DOHH2 (cell line): ENCODE data around the gene CCDC91.

Experiments
- H3F3A ChIP-seq: fragments of 200-600 bp; sonication (generic), shearing (Covaris generic); 2 replicates; pipeline ENCODE4 v1.6.0; 2016; ENCODE audit warnings: antibody characterized with exemption, mild to moderate bottlenecking; ENCODE audit not compliant: control insufficient read depth, insufficient read depth
- H3K27ac ChIP-seq: fragments of 200-600 bp; sonication (generic); 2 replicates; pipeline ENCODE4 v1.5.1; 2014; ENCODE audit warnings: low read depth, mild to moderate bottlenecking, low read length, moderate library complexity
- H3K27me3 ChIP-seq: fragments of 200-600 bp; sonication (generic); 2 replicates; pipeline ENCODE4 v1.6.1; 2014; ENCODE audit warnings: mild to moderate bottlenecking, low read length, mixed read lengths; ENCODE audit not compliant: control insufficient read depth
- H3K36me3 ChIP-seq: fragments of 200-600 bp; sonication (generic); 2 replicates; pipeline ENCODE4 v1.6.1; 2014; ENCODE audit warnings: mild to moderate bottlenecking, low read length, moderate library complexity, mixed read lengths; ENCODE audit not compliant: control insufficient read depth
- H3K4me1 ChIP-seq: fragments of 200-600 bp; sonication (generic); 2 replicates; pipeline ENCODE4 v1.6.1; 2014; ENCODE audit warnings: mild to moderate bottlenecking, low read length, mixed read lengths; ENCODE audit not compliant: control insufficient read depth
- H3K4me2 ChIP-seq: fragments of 200-600 bp; sonication (generic); 2 replicates; pipeline ENCODE4 v1.6.0; 2014; ENCODE audit warnings: mild to moderate bottlenecking, low read length, moderate library complexity
- H3K4me3 ChIP-seq: fragments of 200-600 bp; sonication (generic); 2 replicates; pipeline ENCODE4 v1.5.1; 2014; ENCODE audit warnings: mild to moderate bottlenecking, low read length, mixed read lengths
- H3K79me2 ChIP-seq: fragments of 200-600 bp; sonication (generic); 2 replicates; pipeline ENCODE4 v1.6.1; 2014; ENCODE audit warnings: mild to moderate bottlenecking, low read length, mixed read lengths; ENCODE audit not compliant: control insufficient read depth
- H3K9me2 ChIP-seq: fragments of 200-600 bp; sonication (generic); replicated peaks from 2 replicates; pipeline ENCODE4 v1.6.1; 2014; ENCODE audit warnings: mild to moderate bottlenecking, low read length, mixed read lengths; ENCODE audit not compliant: control insufficient read depth
- H3K9me3 ChIP-seq: fragments of 200-600 bp; sonication (generic); 2 replicates; pipeline ENCODE4 v1.6.1; 2014; ENCODE audit warnings: antibody characterized with exemption, low read length, mixed read lengths; ENCODE audit not compliant: control insufficient read depth, insufficient read depth
- H4K20me1 ChIP-seq: fragments of 200-600 bp; sonication (generic); 2 replicates; pipeline ENCODE4 v1.6.0; 2014; ENCODE audit warnings: low read depth, mild to moderate bottlenecking, antibody characterized with exemption, low read length, moderate library complexity; ENCODE audit not compliant: control insufficient read depth, insufficient read depth
- EZH2phosphoT487 ChIP-seq: fragments of 200-600 bp; sonication (generic); IDR thresholded peaks from 2 replicates; pipeline ENCODE4 v1.6.1; 2017; ENCODE audit warnings: borderline replicate concordance, mild to moderate bottlenecking, antibody characterized with exemption, low read length, moderate library complexity, mixed read lengths
- TF ChIP-seq, protein P1 (sequence below): fragments of 200-600 bp; sonication (generic); IDR thresholded peaks from one replicate; pipeline ENCODE4 v1.5.1; 2014; ENCODE audit warnings: antibody characterized with exemption, mild to moderate bottlenecking, low read depth, low read length; ENCODE audit not compliant: poor library complexity, severe bottlenecking

CCDC91 gene

DNA sequence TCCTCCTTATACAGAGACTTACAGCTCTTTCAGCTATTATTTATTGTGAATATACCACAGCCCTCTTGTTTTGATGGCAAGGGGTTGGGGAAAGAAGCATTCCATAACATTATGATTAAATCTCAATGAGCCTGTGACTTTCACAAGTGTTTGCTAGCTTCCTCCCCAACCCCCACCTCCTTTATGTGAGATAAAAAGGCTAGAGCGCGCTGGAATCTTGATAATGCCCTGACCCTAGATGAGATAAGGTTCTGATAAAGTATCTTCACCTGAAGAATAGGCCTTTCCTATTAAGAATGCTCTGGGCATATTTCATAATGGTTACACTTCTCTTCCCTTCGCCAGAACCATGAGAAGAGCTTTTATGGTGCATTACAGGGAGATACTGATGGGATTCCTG, 236.8 kb downstream of the CCDC91 start:
- H4K20me1 ChIP-seq = no peaks in the 10 kb centered on the region
- H3K9me2 ChIP-seq = no peaks in the 10 kb centered on the region
- H3K4me2 ChIP-seq = no peak overlapping the region
- H3K36me3 ChIP-seq = no peaks in the 10 kb centered on the region
- no peaks in the 10 kb centered on the region; the same call in 1 of the 2 replicates for H3F3A ChIP-seq
- H3K4me3 ChIP-seq = no peak overlapping the region
- H3K27me3 ChIP-seq = no peaks in the 10 kb centered on the region
- H3K79me2 ChIP-seq = no peaks in the 10 kb centered on the region
- H3K4me1 ChIP-seq = peaks cover 8% of the 10 kb centered on the region
- H3K9me3 ChIP-seq = no peaks in the 10 kb centered on the region
- H3K27ac ChIP-seq = no peak overlapping the region
- TF ChIP-seq, protein P1, sequence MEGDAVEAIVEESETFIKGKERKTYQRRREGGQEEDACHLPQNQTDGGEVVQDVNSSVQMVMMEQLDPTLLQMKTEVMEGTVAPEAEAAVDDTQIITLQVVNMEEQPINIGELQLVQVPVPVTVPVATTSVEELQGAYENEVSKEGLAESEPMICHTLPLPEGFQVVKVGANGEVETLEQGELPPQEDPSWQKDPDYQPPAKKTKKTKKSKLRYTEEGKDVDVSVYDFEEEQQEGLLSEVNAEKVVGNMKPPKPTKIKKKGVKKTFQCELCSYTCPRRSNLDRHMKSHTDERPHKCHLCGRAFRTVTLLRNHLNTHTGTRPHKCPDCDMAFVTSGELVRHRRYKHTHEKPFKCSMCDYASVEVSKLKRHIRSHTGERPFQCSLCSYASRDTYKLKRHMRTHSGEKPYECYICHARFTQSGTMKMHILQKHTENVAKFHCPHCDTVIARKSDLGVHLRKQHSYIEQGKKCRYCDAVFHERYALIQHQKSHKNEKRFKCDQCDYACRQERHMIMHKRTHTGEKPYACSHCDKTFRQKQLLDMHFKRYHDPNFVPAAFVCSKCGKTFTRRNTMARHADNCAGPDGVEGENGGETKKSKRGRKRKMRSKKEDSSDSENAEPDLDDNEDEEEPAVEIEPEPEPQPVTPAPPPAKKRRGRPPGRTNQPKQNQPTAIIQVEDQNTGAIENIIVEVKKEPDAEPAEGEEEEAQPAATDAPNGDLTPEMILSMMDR = no peak
- no peak for TF ChIP-seq EZH2phosphoT487

DNA sequence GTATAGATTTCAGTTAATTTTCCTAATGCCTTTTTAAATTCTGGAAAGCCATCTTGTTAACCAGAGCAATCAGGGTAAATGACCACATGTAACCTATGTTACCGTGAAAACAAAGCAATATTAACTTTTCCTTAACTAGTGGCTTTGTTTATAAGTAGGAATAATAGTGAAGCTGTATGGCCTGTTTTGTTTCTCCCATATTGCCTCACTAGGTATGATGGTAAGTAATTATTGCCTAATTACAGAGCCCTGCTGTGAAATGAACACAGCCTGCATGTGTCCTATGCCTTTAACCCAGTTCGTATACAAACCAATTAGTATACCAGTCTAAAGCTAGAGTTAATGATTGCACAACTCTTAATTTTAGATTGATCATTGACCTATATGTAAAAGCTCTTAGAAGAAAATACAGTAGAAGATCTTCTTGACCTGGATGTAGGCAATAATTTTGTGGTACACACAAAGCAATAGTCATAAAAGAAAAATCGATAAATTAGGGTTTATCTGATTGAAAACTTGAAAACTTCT, 249.9 kb downstream of the CCDC91 start:
- H3F3A ChIP-seq = no peaks in the 10 kb centered on the region
- no peak overlapping the region for H3K27ac ChIP-seq
- H3K79me2 ChIP-seq = no peaks in the 10 kb centered on the region
- peaks cover 5% of the 10 kb centered on the region for H3K4me1 ChIP-seq
- no peaks in the 10 kb centered on the region for H4K20me1 ChIP-seq
- no peak for TF ChIP-seq EZH2phosphoT487
- TF ChIP-seq, protein P1 = no peak
- no peak overlapping the region for H3K4me2 ChIP-seq
- H3K4me3 ChIP-seq = no peak overlapping the region
- no peaks in the 10 kb centered on the region for H3K36me3 ChIP-seq
- H3K27me3 ChIP-seq = no peaks in the 10 kb centered on the region
- H3K9me2 ChIP-seq = no peaks in the 10 kb centered on the region
- H3K9me3 ChIP-seq = no peaks in the 10 kb centered on the region

DNA sequence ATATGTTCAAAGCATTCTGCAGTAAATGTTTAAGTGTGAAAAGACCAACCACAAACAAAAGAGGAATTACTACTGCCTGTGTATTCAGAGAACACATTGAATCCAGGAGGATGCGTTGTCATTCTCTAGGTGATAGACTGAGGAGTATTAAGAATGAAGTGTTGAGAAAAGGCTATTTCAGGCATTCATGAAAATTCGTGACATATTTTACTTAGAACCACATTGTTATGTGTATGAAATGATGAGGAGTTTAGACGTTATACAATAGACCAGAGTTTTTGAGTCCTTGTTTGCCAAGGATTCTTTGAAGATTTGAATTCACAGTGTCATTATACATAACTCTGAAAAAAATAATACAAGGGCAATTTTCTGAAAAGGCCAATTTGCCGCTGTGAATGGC, 251.8 kb downstream of the CCDC91 start:
- H3K27ac ChIP-seq = no peak overlapping the region
- H3K9me3 ChIP-seq = no peaks in the 10 kb centered on the region
- H3K4me1 ChIP-seq = peaks cover 5% of the 10 kb centered on the region
- no peak for TF ChIP-seq EZH2phosphoT487
- TF ChIP-seq, protein P1 = no peak
- H4K20me1 ChIP-seq = no peaks in the 10 kb centered on the region
- no peaks in the 10 kb centered on the region for H3K79me2 ChIP-seq
- H3K36me3 ChIP-seq = no peaks in the 10 kb centered on the region
- no peaks in the 10 kb centered on the region for H3K27me3 ChIP-seq
- H3K9me2 ChIP-seq = no peaks in the 10 kb centered on the region
- H3K4me2 ChIP-seq = no peak overlapping the region
- H3F3A ChIP-seq = no peaks in the 10 kb centered on the region
- H3K4me3 ChIP-seq = no peak overlapping the region
